HepG2 (cell line): ENCODE measurements around the gene NKD1. TPM values are rescaled to one million over a fixed set of nuclear protein-coding genes. Genes with fewer than 3 reads are reported as not detected.
A peak's percentile ranks its signal among the peaks of the same experiment; 100 is the strongest.

Source experiments
- ATAC-seq: fragments of 200-7000 bp; cut with Tn5 transposase; 3 replicates; pipeline ENCODE4 v1.9.1; 2020; ENCODE audit warnings: mild to moderate bottlenecking, moderate library complexity
- BruUV-seq: library from RNA; stranded (reverse); fragments of 400-500 nt; replicated peaks from 2 replicates; lab custom pipeline; 2021; lab: Mats Ljungman, UMichigan
- CTCF ChIA-PET: fragments of 300-600 bp; formaldehyde crosslinking; extraction: SDS; loops from one replicate; lab custom pipeline; 2021; ENCODE audit warnings: low total read pairs, inconsistent platforms, low intra/inter-chr PET ratio; lab: Yijun Ruan, JAX
- POLR2A ChIA-PET: fragments of 350-600 bp; sonication (Branson Sonifier 250); formaldehyde crosslinking; loops from one replicate; lab custom pipeline; 2020; ENCODE audit warnings: antibody characterized with exemption, inconsistent platforms; lab: Yijun Ruan, JAX
- DNase-seq: peaks from one replicate; pipeline ENCODE4 v3.0.0-alpha.2; 2015; ENCODE audit warnings: low spot score
- FAIRE-seq: peaks from 3 replicates; lab custom pipeline; 2011; peaks lifted over from hg19 to GRCh38; lab: Jason Lieb, UNC
- H2AFZ ChIP-seq: one replicate; pipeline ENCODE4 v1.6.1; 2011; ENCODE audit warnings: low read length, inconsistent platforms
- H3K27ac ChIP-seq: fragments of 300-600 bp; 3 replicates; pipeline ENCODE4 v1.8.0; 2011; ENCODE audit warnings: mixed run types, mild to moderate bottlenecking, mixed read lengths, low read length, inconsistent platforms; ENCODE audit not compliant: insufficient read depth; ENCODE audit errors: extremely low read length
- H3K27me3 ChIP-seq, 2 experiments: fragments of 200-600 bp in 1 of 2; 2 replicates in 1 of 2; 3 replicates in 1 of 2; pipeline versions ENCODE4 v1.6.0 to v1.8.0; 2011; ENCODE audit warnings: low read length in 2 of 2, mild to moderate bottlenecking in 2 of 2, moderate library complexity in 2 of 2, inconsistent platforms in 1 of 2; ENCODE audit not compliant: insufficient read depth in 2 of 2, control insufficient read depth in 1 of 2
- H3K36me3 ChIP-seq, 2 experiments: fragments of 200-600 bp in 1 of 2; replicated peaks in 1 of 2; 2 replicates in 1 of 2; 3 replicates in 1 of 2; pipeline versions ENCODE4 v1.5.1 to v1.8.0; 2011; ENCODE audit warnings: low read length in 2 of 2, inconsistent platforms in 1 of 2; ENCODE audit not compliant: insufficient read depth in 2 of 2, control insufficient read depth in 1 of 2
- H3K4me1 ChIP-seq: 2 replicates; pipeline ENCODE4 v1.5.1; 2012; ENCODE audit warnings: low read length, inconsistent platforms; ENCODE audit not compliant: insufficient read depth
- H3K4me2 ChIP-seq: 2 replicates; pipeline ENCODE4 v1.6.0; 2011; ENCODE audit warnings: low read depth, low read length, inconsistent platforms
- H3K4me3 ChIP-seq, 3 experiments: fragments of 200-600 bp in 1 of 3; sonication (generic), shearing (Covaris generic) in 1 of 3; replicated peaks in 1 of 3; 2 replicates each; pipeline ENCODE4 v1.5.1; 2011 to 2016; ENCODE audit warnings: low read length in 3 of 3, inconsistent platforms in 2 of 3, low read depth in 2 of 3, mild to moderate bottlenecking in 2 of 3, control low read depth in 1 of 3, mixed read lengths in 1 of 3; ENCODE audit not compliant: insufficient read depth in 1 of 3
- H3K79me2 ChIP-seq: one replicate; pipeline ENCODE4 v1.6.1; 2011; ENCODE audit warnings: low read length, inconsistent platforms; ENCODE audit not compliant: insufficient read depth
- H3K9ac ChIP-seq: 2 replicates; pipeline ENCODE4 v1.6.0; 2011; ENCODE audit warnings: mild to moderate bottlenecking, low read depth, low read length, inconsistent platforms; ENCODE audit not compliant: insufficient read depth
- H3K9me3 ChIP-seq: 2 replicates; pipeline ENCODE4 v1.5.1; 2012; ENCODE audit warnings: mild to moderate bottlenecking, low read length
- H4K20me1 ChIP-seq: 2 replicates; pipeline ENCODE4 v1.6.0; 2011; ENCODE audit warnings: inconsistent platforms, mild to moderate bottlenecking, low read length, moderate library complexity; ENCODE audit not compliant: insufficient read depth
- ATF1 ChIP-seq: IDR thresholded peaks from 2 replicates; pipeline ENCODE4 v1.6.1; 2016; ENCODE audit warnings: mild to moderate bottlenecking, control low read depth
- CREB1 ChIP-seq, 2 experiments: fragments of 450-650 bp in 1 of 2; IDR thresholded peaks; 2 replicates each; pipeline ENCODE4 v1.6.1; 2016 to 2017; ENCODE audit warnings: control low read depth in 1 of 2, mild to moderate bottlenecking in 1 of 2, missing compliant biosample characterization in 1 of 2, missing genetic modification characterization in 1 of 2
- DDIT3 ChIP-seq: sonication (generic); formaldehyde crosslinking; IDR thresholded peaks from 2 replicates; pipeline ENCODE4 v1.4.0; 2020; ENCODE audit warnings: mild to moderate bottlenecking, missing genetic modification reagents
- FOXA1 ChIP-seq, 2 experiments: fragments of 450-650 bp in 1 of 2; sonication (generic) in 1 of 2; formaldehyde crosslinking in 1 of 2; IDR thresholded peaks; 2 replicates each; pipeline versions ENCODE4 v1.4.0 to v1.6.1; 2016 to 2020; ENCODE audit warnings: missing genetic modification reagents in 1 of 2
- GATA4 ChIP-seq: sonication (generic); IDR thresholded peaks from 2 replicates; pipeline ENCODE4 v1.6.1; 2016; ENCODE audit warnings: antibody characterized with exemption, low read depth, borderline replicate concordance
- MYNN ChIP-seq: sonication (generic); formaldehyde crosslinking; IDR thresholded peaks from 2 replicates; pipeline ENCODE4 v1.4.0; 2020; ENCODE audit warnings: mild to moderate bottlenecking, low read depth, missing genetic modification reagents
- PHB2 ChIP-seq: fragments of 450-650 bp; IDR thresholded peaks from 2 replicates; pipeline ENCODE4 v1.6.1; 2018; ENCODE audit not compliant: partially characterized antibody
- RAD51 ChIP-seq: fragments of 450-650 bp; IDR thresholded peaks from 2 replicates; pipeline ENCODE4 v1.6.1; 2016; ENCODE audit warnings: borderline replicate concordance
- RBM22 ChIP-seq: fragments of 200-400 bp; formaldehyde crosslinking; optimal IDR thresholded peaks from 2 replicates; pipeline ENCODE3; 2017; ENCODE audit warnings: mild to moderate bottlenecking, low read length, moderate library complexity
- RORA ChIP-seq: sonication (generic); formaldehyde crosslinking; IDR thresholded peaks from 2 replicates; pipeline ENCODE4 v1.5.0; 2020; ENCODE audit warnings: mild to moderate bottlenecking, missing genetic modification reagents, moderate library complexity
- STAT5B ChIP-seq: sonication (generic); formaldehyde crosslinking; IDR thresholded peaks from 2 replicates; pipeline ENCODE4 v1.4.0; 2020; ENCODE audit warnings: missing genetic modification reagents
- TBL1XR1 ChIP-seq: fragments of 150-350 bp; IDR thresholded peaks from 2 replicates; pipeline ENCODE4 v1.6.1; 2014; ENCODE audit warnings: borderline replicate concordance, low read length; ENCODE audit not compliant: partially characterized antibody
- TFDP2 ChIP-seq: sonication (generic); formaldehyde crosslinking; IDR thresholded peaks from 2 replicates; pipeline ENCODE4 v1.4.0; 2020; ENCODE audit warnings: missing genetic modification reagents
- TMF1 ChIP-seq: sonication (generic); formaldehyde crosslinking; IDR thresholded peaks from 2 replicates; pipeline ENCODE4 v1.8.1; 2022; ENCODE audit warnings: low read depth, missing genetic modification reagents
- ZFX ChIP-seq: sonication (generic); formaldehyde crosslinking; IDR thresholded peaks from 2 replicates; pipeline ENCODE4 v1.4.0; 2020; ENCODE audit warnings: mild to moderate bottlenecking, low read depth, missing genetic modification reagents, moderate library complexity
- ZNF687 ChIP-seq: sonication (generic); formaldehyde crosslinking; IDR thresholded peaks from 2 replicates; pipeline ENCODE4 v1.5.1; 2020; ENCODE audit warnings: mild to moderate bottlenecking, missing genetic modification reagents, moderate library complexity
- ZSCAN25 ChIP-seq: sonication (generic); formaldehyde crosslinking; IDR thresholded peaks from 2 replicates; pipeline ENCODE4 v1.8.0; 2022; ENCODE audit warnings: mild to moderate bottlenecking, missing genetic modification reagents
- WGBS: methylation state at CpG from one replicate; pipeline ENCODE4 v1.1.6; 2017; ENCODE audit warnings: low lambda C conversion rate; 5-methylcytosine and 5-hydroxymethylcytosine counted together
- in situ Hi-C: cut with HindIII; loops from 2 replicates; pipeline ENCODE4 v1.10.0; 2017; ENCODE audit warnings: low pct_unique_long_range_greater_than_20kb; ENCODE audit not compliant: extremely low pct_ligation_motif_present
- intact Hi-C: fragments of 100-400 bp; cut with micrococcal nuclease; formaldehyde crosslinking; loops from one replicate; pipeline ENCODE4 v1.10.0; 2022; ENCODE audit not compliant: unreplicated experiment
- polyA plus RNA-seq, 8 experiments: library from polyadenylated mRNA; depleted of rRNA in 3 of 8; stranded (reverse) in 7 of 8; unstranded in 1 of 8; fragments of >200 nt; fragmentation: Illumina TruSeq in 4 of 8; extraction: Trizol in 4 of 8; gene quantifications; 2 replicates each; pipeline versions ENCODE4 v1.2.1 to v1.2.3, GENCODE V29; 2011 to 2016; ENCODE audit warnings: low read depth in 4 of 8, missing spikeins in 1 of 8, mixed read lengths in 1 of 8; ENCODE audit not compliant: insufficient read depth in 1 of 8
- total RNA-seq, 5 experiments: library from RNA; depleted of rRNA; stranded (reverse); fragments of >200 nt; fragmentation: Illumina TruSeq; extraction: Trizol; gene quantifications; 2 replicates each; pipeline ENCODE4 v1.2.3, GENCODE V29; 2016; ENCODE audit warnings: low read depth in 1 of 5

Gene NKD1
- total and polyA plus RNA-seq, 2 of the 13 experiments (the other 11 are each of a cell fraction or from before 2014, with no cell fraction given): 70.4 to 121 TPM

- TF ChIP-seq PHB2 (no peak), ATF1 (CRISPR knock-in tag) (0 out of 2 replicates have a peak, but pooled peaks have one; percentile 16), RAD51 (no peak), TMF1 (CRISPR knock-in tag) (no peak), ZFX (CRISPR knock-in tag) (0 out of 2 replicates have a peak, but pooled peaks have one; percentile 3), MYNN (no peak), RORA (CRISPR knock-in tag) (no peak), TFDP2 (no peak), STAT5B (no peak)
- TF ChIP-seq, all 625 proteins: peak for 7
Measured at GRCh38 chr16:50636753-50637374, 88.7 kb downstream of the NKD1 start (continued).

GRCh38 chr16:50637716-50638602 is 89.8 kb downstream of the NKD1 start:
- H3K79me2 ChIP-seq: no peaks in the 10 kb centered on the region
- peaks cover 15% of the 10 kb centered on the region for H3K4me1 ChIP-seq
- no peak overlapping the region for H3K9ac ChIP-seq
- no peaks in the 10 kb centered on the region for H3K27me3 ChIP-seq
- no peak overlapping the region for H3K27ac ChIP-seq
- BruUV-seq: no TSS peak
- CTCF ChIA-PET: no interaction called here
- intact Hi-C loops: no loop called here
- 86% methylated on average over 13 of the region's 13 CpGs for WGBS
- no peaks in the 10 kb centered on the region for H3K9me3 ChIP-seq
- in situ Hi-C loops: no loop called here
- no peak; the same call in 2 of the 3 replicates for ATAC-seq
- FAIRE-seq: no peak
- H3K4me3 ChIP-seq: no peak overlapping the region
- H3K36me3 ChIP-seq: peaks cover 4 to 15% of the 10 kb centered on the region in 2 experiments
- POLR2A ChIA-PET: no interaction called here
- no peak for DNase-seq
- no peak overlapping the region for H2AFZ ChIP-seq
- H3K4me2 ChIP-seq: no peak overlapping the region
- peaks cover 30% of the 10 kb centered on the region for H4K20me1 ChIP-seq
- no peak for TF ChIP-seq GATA4
- no peak for TF ChIP-seq ZSCAN25 (CRISPR knock-in tag)
- TF ChIP-seq TBL1XR1: no peak
- TF ChIP-seq DDIT3 (CRISPR knock-in tag): no peak
- no peak for TF ChIP-seq CREB1 (IDR thresholded peaks at IDR 0.05)
- peak; percentile 29; the same call in 1 of the 2 replicates for TF ChIP-seq CREB1 (CRISPR knock-in tag; IDR thresholded peaks at IDR 0.05)
- peak; percentile 98 for TF ChIP-seq RBM22
- no peak for TF ChIP-seq FOXA1 (IDR thresholded peaks at IDR 0.05)
- TF ChIP-seq FOXA1 (CRISPR knock-in tag; IDR thresholded peaks at IDR 0.05): no peak
- TF ChIP-seq ZNF687 (CRISPR knock-in tag): 0 out of 2 replicates have a peak, but pooled peaks have one; percentile 16
